ENCODE results near the gene SMG6.
A peak's percentile ranks its signal among the peaks of the same experiment; 100 is the strongest.

SMG6 gene

GRCh38 chr17:2197271-2197670 is 106.3 kb downstream of the SMG6 start:
- no peak for DNase-seq

- no peak for DNase-seq
These were observed 107.9 kb downstream of the SMG6 start for GRCh38 chr17:2195729-2196128.

- DNase-seq: no peak
These were observed 108.7 kb downstream of the SMG6 start for GRCh38 chr17:2194889-2195335.

- DNase-seq: peak; percentile 49
These were observed 111.1 kb downstream of the SMG6 start for GRCh38 chr17:2192367-2193057.

GRCh38 chr17:2191785-2192184 is 111.8 kb downstream of the SMG6 start:
- no peak for DNase-seq

- DNase-seq: no peak
These were observed 112.4 kb downstream of the SMG6 start for GRCh38 chr17:2191227-2191626.

- DNase-seq: no peak
These were observed 113.6 kb downstream of the SMG6 start for GRCh38 chr17:2190014-2190413.

- no peak for DNase-seq
These were observed 114.5 kb downstream of the SMG6 start for GRCh38 chr17:2188971-2189630.

GRCh38 chr17:2187758-2188157 is 115.8 kb downstream of the SMG6 start:
- no peak for DNase-seq

GRCh38 chr17:2186937-2187336 is 116.6 kb downstream of the SMG6 start:
- no peak for DNase-seq

GRCh38 chr17:2184993-2185931 is 118.3 kb downstream of the SMG6 start:
- no peak for DNase-seq

- DNase-seq: no peak
These were observed 120.2 kb downstream of the SMG6 start for GRCh38 chr17:2183346-2183745.

GRCh38 chr17:2181897-2182448 is 121.6 kb downstream of the SMG6 start:
- no peak for DNase-seq

GRCh38 chr17:2181206-2181896 is 122.2 kb downstream of the SMG6 start:
- peak; percentile 86 for DNase-seq

GRCh38 chr17:2180768-2181167 is 122.8 kb downstream of the SMG6 start:
- no peak for DNase-seq

GRCh38 chr17:2179615-2180295 is 123.8 kb downstream of the SMG6 start:
- no peak for DNase-seq

GRCh38 chr17:2178798-2179501 is 124.6 kb downstream of the SMG6 start:
- DNase-seq: no peak

- no peak for DNase-seq
These were observed 126.3 kb downstream of the SMG6 start for GRCh38 chr17:2177235-2177811.

GRCh38 chr17:2176499-2177169 is 127.0 kb downstream of the SMG6 start:
- no peak for DNase-seq

GRCh38 chr17:2175294-2175628 is 128.3 kb downstream of the SMG6 start:
- DNase-seq: no peak
